HG03575 (cell line): Measurements from ENCODE around the gene PDCD10.

Experiments used
- ATAC-seq: cut with Tn5 transposase; IDR thresholded peaks from one replicate; pipeline ENCODE4 v1.9.1; 2021; ENCODE audit not compliant: unreplicated experiment, insufficient number of reproducible peaks, low FRiP score; ENCODE audit errors: extremely low read depth

Gene PDCD10

DNA sequence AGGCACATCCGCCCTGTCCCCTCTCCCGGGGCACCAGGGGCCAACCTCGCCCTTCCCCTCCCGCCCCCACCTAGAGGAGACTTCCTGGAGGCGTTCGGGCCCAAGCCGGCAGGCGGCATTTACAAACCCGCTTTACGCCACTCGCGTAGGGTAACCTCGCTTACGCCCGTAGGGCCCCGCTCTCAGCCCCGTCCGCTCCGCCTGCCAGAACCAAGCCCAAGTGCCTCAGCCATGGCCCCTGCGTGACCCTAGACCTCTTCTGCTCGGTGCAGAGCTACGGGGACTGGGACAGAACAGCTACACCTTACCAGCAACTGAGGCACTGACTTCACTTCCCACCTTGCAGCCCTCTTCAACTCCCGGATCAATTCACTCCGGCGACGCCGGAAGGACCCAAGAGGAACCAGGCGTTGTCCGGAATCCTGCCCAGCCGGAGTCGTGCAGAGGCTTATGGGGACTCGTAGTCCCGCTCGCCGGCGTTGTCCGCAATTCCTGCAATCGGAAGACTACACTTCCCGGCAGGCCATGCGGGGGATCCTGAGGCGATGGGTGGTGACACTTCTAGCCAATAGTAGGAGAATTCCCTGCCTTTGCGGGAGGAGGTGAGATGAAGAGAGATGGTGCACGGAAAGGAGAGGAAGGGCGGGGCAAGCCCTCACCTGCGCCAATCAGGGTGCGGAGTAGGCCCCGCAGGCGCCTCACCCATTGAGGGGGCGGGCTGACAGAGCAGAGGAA, at the start of gene PDCD10:
PDCD10 (minus strand) TSS at position 395 of the 735 bp plus-strand sequence. CDS start 14,735 bp downstream, outside the sequence.
- ATAC-seq: peak; percentile 88

DNA sequence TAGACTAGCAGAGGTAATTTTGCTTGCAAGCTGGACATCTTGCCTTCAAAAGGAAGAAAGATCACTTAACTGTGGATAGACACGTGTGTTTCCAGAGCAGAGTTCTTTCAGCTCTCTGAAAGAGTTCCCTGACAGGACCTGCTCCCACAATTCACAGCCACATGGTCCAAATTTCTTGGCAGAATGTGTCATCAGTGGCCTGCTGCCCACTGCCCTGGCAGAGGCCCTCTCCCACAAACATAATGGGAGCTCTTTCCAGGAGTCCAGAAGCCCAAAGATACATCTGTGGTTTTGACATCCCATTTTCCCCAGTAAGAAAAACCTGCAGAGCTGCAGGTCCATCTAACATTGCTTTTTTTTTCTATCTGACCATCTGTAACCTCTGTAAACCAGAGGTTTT, 49.1 kb upstream of the PDCD10 start:
- ATAC-seq: no peak

DNA sequence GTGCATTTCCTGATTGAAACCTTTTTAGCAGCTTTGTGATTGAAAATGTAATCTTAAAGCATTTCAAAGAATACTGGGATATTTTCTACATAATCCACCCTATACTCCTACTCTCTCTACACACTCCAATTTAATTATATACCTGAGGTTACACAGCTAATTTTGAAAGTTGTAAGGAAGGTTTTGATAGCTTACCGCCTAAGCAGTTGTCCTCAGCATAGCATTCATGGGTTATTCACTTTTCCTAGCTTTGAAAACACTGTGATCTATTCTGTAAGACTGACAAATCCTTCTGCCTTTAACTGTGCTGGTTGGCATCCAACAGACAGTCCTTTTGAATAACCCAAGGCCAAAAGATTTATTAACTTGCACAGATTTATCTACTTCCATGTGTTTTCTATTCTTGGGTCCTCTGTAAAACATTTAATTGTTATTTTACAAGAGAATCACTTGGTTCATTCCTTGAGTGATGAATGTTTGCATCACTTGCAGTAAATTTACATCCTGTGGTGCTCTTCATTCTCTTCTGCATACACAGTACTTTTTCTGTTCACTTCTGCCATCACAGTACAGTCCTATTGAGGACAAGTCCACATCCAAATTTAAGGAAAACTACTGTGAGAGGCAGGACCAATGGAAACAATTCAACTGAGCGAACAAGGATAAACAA, 45.7 kb upstream of the PDCD10 start:
- ATAC-seq: no peak

DNA sequence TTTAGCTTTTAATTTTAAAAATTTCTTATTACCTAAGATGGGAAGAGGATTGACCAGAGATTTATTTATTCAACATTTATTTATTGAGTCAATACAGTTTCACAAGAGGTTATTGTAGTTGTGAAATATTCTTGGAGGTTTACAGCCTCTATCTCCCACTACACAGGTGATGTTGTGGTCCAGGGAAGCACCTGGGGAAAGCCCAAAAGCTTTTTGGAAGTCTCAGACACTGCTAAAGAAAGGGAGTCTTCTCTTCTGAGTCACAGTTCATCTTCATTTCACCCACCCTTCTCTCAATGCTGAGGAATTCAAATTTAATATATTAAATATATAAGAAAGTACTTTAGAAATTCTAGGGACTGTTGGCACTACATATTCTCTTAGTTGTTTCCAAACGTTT, 42.7 kb upstream of the PDCD10 start:
- ATAC-seq: no peak

DNA sequence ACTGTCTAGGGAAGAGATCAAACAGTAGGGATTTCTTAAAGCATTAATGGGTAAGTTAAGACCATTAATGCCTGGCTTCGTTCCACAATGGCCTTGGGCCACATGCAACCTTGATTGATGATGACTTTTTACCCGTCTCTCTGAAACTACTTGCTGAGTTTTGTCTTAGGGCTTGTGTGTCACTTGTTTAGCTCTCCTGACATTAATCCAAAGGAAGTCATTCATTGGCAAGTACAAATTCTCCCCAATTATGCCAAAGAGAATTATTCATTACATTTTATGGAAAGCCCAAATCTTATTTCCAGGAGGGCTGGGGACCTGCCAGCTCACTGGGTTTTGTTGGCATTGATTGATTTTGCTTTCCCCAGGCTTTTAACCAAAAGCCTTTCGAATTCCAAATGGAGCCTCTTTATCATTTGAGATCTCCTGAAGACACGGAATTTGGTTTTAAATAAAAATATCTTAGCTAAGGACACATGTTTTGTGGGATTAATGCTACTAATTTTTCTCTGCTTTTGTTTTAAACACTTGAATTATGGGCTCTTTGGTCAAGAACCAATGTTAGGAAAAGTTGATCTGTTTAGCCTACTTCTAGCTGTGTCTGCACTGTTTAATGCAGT, 41.5 kb upstream of the PDCD10 start:
- no peak for ATAC-seq

DNA sequence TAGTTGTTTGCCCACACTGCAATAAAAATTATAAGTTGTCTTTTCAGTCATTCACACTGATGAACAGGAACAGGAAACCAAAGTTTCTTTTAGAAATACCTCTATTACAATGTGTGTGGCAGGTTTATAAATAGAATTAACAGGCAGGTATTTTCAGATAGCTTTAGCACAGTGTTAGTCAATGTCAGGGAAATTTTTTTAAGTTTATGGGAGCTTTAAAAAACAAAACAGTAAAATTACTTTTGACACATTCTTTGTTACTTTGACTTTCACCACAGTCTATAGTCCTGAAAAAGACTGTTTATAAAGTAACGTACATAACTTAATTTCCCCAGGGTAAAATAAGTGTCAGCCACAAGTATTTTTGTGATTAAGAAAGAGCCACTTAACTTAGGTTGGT, 38.9 kb upstream of the PDCD10 start:
- ATAC-seq: peak; percentile 95

DNA sequence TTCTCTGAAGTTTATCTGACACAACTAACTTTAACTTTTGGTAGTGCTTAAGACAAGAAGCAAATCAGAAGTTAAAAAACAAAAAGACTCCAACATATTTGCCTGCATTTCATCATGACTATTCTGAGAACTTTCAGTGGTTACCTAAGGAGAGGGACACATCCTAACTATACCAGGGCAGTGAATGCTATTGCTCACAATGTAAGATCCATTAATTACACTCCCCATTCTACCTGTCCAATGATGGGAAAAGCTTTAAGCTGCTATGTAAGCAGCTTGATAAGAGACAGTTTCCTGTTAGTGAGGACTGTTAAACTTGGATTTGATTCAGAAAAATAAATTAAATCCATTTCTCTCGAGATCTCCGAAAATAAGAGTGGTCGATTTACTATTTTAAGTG, 38.3 kb upstream of the PDCD10 start:
- no peak for ATAC-seq

DNA sequence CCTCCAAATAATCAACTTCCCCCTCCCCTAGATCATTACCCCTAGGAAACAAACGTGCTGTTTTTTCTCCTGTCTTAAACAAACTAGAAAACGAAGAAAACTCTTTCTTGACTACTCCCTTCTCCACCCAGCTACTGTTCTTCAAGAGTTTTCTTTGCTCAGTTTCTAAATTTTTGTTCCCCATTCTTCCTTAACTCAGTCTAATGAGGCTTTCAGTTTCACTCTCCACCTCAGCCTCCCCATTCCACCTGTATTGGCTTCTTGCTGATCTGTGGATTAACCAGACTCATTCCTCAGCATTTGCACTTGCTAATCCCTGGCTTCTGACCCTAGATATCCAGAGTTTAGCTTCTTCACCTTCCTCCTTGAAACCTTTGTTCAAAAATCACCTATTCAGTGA, 27.6 kb upstream of the PDCD10 start:
- ATAC-seq: no peak

DNA sequence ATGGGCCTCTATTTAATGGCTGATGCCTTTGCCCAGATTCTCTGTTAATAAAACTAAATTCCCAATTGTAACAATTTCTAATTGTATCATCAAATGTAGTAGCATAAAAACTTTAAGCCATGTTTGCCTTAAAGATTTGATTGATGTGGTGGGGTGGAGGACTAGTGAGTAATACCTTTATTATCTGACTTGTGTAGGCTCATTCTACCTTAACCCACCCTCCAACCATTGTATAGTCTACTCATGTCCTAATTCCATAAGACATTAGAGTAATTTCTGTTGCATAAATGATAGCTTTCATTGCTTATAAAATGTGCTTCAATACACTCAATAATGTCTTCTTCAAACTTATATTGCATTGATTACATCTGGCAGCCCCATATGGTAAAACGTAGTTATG, 26.6 kb upstream of the PDCD10 start:
- no peak for ATAC-seq

DNA sequence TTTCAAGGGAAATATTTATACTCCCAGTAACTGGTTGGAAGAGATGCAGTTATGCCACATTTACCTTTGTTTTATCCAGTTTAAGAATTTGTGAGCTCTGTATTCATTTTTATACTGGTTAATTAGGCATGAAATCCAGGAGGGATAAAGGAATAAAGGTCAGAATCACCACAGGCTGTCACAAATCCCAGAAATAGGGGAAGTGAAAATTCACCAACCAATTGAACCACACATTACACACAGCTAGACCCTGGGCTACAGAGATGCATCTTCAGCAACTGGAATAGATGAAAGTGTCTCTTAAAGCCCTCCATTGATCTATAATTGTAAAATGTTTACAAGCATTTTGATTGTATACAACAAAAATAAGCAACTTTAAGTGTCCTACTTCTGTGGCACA, 19.4 kb upstream of the PDCD10 start:
- ATAC-seq: no peak

DNA sequence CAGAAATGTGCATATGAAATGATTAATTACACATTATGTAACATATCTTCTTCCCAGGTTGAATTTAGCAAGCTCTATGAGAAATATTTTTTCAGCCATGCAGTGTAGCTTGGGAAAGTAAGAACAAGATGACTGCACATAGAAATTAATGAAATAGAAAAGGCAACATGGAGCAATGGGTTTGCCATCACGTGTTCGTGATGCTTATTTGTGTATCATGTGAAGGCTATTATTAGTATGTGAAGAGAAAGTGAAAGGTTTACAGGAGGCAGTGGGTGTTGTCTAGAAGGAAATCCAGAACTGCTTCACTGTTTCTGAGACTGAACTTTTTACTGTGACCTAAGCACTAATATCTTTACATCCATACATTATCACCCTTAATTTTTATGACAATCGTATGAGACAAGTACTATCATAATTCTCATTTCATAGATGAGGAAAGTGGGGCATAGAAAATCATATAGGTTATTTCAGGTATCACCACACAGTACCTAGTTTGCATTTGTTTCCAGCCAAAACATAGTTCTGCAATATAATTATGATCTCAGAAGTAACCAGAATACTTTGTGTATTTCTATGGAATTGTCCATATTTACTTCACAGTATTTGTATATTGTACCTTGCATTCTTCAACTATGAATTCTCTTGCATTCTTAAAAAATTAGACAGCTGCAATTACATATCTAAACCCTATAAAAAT, 15.7 kb upstream of the PDCD10 start:
- peak; percentile 96 for ATAC-seq

DNA sequence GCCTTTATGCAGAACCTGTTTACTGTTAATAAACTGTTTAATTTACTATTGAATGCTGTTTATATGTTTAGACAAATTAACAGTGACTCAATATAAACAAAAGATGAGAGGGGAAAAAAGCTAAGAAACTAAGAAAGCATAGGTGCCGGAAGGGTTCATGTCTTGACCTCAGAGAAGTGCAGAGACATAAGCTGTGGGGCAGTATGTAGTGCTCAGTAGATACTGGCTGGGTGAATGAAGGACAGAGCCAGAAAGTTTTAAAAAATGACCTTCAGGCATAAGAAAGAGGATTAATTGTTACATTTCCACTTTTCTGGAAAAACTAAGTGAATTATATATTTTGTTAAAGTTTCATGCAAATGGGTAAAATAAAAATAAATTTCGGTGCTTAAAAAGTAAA, 15.0 kb upstream of the PDCD10 start:
- no peak for ATAC-seq

DNA sequence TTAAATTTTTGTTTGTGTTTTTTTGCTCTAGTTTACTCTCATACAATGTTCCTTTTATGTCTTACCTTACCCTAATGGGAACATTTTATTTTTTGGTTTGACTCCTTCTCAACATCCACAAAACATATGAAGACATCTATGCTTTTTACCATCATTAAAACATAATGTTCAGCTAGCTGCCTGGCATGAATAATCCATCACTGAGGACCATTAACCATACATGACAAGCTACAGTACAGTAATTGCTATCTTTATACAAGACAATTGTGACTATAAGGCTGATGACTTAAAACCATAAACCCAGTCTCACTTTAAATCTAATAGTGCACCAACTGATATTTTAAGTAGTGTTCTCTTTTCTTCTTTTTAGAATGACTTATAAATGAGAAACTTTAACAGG, 14.5 kb upstream of the PDCD10 start:
- no peak for ATAC-seq

DNA sequence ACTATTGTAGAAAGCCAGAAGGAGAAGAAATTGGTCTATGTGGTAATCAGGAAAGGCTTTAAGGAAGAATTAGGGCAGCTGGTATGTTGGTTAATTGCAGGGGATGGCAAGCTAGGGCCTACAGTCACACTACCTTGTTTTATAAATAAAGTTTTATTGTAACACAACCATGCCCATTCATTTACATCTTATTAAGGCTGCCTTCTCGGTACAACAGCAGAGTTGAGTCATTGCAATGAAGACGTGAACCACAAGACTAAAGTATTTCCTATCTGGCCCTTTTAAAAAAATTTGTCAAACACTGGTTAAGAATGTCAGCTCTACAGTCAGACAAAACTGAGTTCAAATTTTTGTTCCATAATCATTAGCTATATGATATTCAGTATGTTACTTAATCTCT, 9.1 kb upstream of the PDCD10 start:
- no peak for ATAC-seq

DNA sequence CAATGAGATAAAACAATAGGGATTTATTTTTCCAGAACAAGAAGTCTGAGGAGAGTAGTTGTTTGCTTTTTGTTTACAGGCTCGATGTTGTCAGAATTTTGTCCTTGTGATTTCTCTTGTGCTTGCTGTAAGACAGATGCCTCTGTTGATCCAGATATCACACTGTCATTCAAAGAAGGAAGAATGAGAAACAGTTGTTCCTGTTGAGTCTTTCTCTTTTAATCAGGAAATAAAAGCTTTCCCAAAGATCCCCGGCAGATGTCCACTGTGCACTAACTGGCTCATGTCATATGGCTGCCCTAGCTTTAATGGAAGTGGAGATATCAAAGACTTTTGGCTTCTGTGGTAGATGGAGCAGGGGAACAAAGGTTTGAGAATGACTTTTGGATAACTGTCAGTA, 7.6 kb upstream of the PDCD10 start:
- no peak for ATAC-seq

DNA sequence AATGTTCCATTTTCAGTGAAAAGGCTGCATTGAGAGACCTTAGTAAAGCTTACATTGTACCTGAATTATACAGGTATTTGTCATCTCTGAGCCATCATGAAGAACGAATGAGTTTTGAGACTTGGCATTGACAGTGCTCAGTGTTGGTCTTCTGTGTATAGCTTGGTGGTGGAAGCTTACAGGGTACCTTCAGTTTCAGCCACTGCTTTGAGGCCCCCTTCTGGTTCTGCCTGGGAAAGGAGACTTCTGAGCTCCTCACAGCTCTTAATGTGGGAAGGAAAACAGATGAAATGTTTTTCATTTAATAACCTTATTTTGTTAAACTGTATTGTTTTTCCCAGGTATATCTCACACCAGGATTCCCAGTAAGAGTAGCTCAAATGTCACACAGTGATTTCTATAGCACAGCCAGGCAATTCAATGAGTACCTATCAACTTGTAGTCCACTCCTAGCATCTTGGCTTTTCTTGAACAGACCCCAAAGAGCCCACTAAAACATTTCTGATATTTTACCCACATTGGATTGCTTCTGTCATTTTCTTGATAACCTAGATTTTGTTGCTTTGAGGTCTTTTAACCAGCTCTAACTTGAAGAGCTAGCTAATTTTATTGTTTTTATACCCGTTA, 6.4 kb upstream of the PDCD10 start:
- ATAC-seq: peak; percentile 68

DNA sequence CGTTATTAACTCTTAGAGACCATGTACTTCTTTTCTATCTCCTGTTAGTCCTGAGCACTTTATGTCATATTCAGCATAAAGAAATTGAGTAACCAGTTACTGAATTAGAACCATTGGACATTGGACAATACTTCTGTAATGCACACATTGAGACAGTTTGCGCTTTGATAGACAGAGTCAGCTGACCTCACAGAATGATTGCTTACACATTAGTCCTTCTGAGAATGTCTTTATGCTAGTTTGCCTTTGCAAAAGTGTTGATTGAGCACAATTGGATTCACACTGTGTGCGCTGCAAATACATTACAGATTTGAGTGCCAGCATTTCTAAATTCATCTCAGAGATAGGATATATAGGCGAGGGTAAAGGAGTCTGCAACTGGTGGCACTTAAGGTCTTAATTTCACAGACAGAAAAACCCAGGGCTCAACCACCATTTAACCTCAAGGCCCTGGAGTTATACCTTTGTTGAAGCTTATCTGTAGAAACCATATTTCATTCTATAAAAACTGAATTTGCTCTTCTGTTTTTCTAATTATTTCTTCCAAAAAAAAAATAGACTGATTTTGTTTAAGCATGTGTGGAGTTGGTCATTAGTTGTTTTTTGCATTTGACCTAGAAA, 4.6 kb upstream of the PDCD10 start:
- no peak for ATAC-seq

DNA sequence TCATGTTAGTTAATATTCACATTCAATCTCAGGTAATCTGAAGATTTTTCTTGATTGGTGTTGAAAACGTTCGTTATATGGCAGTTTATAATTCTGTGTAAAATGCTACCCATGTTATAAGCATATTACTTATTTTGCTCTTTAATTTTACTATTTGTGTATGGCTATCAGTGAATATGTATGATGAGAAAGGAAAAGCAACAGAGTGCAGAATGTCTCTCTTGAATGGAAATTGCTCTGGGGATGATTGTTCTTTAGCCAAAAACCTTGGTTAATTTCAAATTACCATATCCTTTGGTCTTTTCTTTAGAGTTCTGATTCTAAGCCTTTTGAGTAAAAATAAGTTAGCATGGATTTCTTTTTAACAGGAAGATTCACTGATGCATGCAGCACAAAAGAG, 3.3 kb upstream of the PDCD10 start:
- no peak for ATAC-seq

DNA sequence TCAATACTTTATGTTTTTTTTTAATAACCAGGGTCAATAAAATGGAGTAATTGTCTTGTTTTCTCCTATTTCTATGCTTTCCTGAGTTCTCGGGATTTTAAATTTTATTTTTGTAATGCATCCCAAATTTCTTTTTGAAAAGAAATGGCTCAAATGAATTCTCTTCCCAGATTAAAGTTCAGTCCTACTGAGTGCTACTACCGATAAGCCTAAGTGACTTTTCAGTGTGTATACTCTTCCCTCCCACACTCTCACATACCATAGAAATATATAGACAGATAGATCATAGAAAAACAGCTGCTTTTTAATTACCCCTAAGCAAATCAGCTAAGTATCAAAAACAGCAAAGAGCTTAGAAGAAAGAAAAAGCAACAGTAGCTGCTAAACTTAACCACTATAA, 2.3 kb upstream of the PDCD10 start:
- ATAC-seq: no peak
